Measurements from ENCODE around the gene GPRC5D. TPM values are rescaled to one million over a fixed set of nuclear protein-coding genes. Genes with fewer than 3 reads are reported as not detected.

The GPRC5D gene
- total and polyA plus RNA-seq, 2 experiments from 2014 or later, result 0.35 TPM; not detected in 1

DNA sequence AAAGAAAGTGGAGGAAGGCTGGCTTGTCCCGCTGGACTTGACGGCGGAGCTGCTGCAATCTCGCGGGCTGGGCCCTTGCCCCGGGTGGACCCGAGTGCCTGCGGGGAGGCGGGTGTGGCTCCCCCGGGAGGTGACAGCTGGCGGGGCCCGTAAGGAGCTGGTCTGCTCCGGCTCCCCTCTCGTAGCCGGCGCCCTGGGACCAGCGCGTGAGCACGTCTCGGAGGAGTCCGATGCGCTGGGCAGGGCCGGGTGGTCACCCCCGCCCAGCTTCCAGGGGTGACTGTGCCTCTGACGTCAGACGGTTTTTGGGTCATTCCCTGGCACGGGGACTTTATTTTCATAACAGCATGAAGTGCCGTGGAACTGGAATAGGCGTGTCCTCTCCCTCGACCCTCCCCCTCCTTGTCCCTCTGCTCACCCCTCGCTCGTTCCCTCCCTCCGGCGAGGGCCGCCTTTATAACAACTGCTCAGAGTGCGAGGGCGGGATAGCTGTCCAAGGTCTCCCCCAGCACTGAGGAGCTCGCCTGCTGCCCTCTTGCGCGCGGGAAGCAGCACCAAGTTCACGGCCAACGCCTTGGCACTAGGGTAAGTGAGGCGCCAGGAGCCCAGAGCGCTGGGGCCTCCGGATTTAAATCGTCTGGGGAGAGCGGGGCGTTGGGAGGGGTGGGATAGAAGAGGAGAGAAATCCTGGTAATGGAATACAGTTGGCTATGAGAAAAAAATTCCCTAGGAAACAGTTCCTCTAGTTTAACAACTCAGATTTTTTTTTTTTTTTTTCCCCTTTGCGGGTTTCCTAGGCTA, 60.7 kb downstream of the GPRC5D start, which contains the start of gene GPRC5A:
GPRC5A (plus strand) TSS at position 483 of the 801 bp plus-strand sequence. CDS start 16,688 bp downstream, outside the sequence.
- Histone ChIP-seq H3K27ac (no peak within 1 kb of the TSS), H3K36me3 (no peaks in the 10 kb centered on the region), H3K4me3 (peak within 1 kb of the TSS; percentile 34), H3K4me1 (ENCODE audit: low read depth) (no peaks in the 10 kb centered on the region), H3K27me3 (peaks cover 27% of the 10 kb centered on the region), H3K9me3 (ENCODE audit: low read depth) (no peaks in the 10 kb centered on the region)
- DNase-seq (ENCODE audit: low read depth in 1 of 2, low spot score in 1 of 2), result peak; percentile 81 to 95
- TF ChIP-seq, protein P1, sequence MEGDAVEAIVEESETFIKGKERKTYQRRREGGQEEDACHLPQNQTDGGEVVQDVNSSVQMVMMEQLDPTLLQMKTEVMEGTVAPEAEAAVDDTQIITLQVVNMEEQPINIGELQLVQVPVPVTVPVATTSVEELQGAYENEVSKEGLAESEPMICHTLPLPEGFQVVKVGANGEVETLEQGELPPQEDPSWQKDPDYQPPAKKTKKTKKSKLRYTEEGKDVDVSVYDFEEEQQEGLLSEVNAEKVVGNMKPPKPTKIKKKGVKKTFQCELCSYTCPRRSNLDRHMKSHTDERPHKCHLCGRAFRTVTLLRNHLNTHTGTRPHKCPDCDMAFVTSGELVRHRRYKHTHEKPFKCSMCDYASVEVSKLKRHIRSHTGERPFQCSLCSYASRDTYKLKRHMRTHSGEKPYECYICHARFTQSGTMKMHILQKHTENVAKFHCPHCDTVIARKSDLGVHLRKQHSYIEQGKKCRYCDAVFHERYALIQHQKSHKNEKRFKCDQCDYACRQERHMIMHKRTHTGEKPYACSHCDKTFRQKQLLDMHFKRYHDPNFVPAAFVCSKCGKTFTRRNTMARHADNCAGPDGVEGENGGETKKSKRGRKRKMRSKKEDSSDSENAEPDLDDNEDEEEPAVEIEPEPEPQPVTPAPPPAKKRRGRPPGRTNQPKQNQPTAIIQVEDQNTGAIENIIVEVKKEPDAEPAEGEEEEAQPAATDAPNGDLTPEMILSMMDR (IDR thresholded peaks at IDR 0.05; ENCODE audit: low read depth, low read length), result peak; percentile 28

Other genes starting within 250 kb of the GPRC5D start
- gene CDKN1B, start 234.8 kb downstream of the GPRC5D start, total RNA-seq, result 63.9 and 90.4 TPM in 2 replicates
- gene CDKN1B, start 234.8 kb downstream of the GPRC5D start, polyA plus RNA-seq, result 5.8 and 15.2 TPM in 2 replicates
- 2.6 and 14.2 TPM in 2 replicates for gene APOLD1, start 166.5 kb downstream of the GPRC5D start, total RNA-seq
- 4.0 and 11.5 TPM in 2 replicates for gene APOLD1, start 166.5 kb downstream of the GPRC5D start, polyA plus RNA-seq
- 42.0 and 48.3 TPM in 2 replicates for gene DDX47, start 138.8 kb downstream of the GPRC5D start, total RNA-seq
- 67.6 and 73.5 TPM in 2 replicates for gene DDX47, start 138.8 kb downstream of the GPRC5D start, polyA plus RNA-seq
- 0.53 and 1.5 TPM in 2 replicates for gene GPRC5A, start 60.6 kb downstream of the GPRC5D start, total RNA-seq
- gene GPRC5A, start 60.6 kb downstream of the GPRC5D start, polyA plus RNA-seq, result 0.23 and 0.24 TPM in 2 replicates
- gene HEBP1, start 48.1 kb upstream of the GPRC5D start, total RNA-seq, result 15.3 and 31.2 TPM in 2 replicates
- gene HEBP1, start 48.1 kb upstream of the GPRC5D start, polyA plus RNA-seq, result 44.1 and 70.0 TPM in 2 replicates
- gene FAM234B, start 92.2 kb upstream of the GPRC5D start, total RNA-seq, result 6.4 and 6.9 TPM in 2 replicates
- 4.5 and 5.0 TPM in 2 replicates for gene FAM234B, start 92.2 kb upstream of the GPRC5D start, polyA plus RNA-seq
- gene GSG1, start 151.5 kb upstream of the GPRC5D start, total RNA-seq, result not detected in 2 replicates
- 0.12 TPM in 1 of 2 replicates, not detected in the other for gene GSG1, start 151.5 kb upstream of the GPRC5D start, polyA plus RNA-seq
- gene EMP1, start 244.6 kb upstream of the GPRC5D start, total RNA-seq, result 0.30 and 1.7 TPM in 2 replicates
- 0.11 and 1.7 TPM in 2 replicates for gene EMP1, start 244.6 kb upstream of the GPRC5D start, polyA plus RNA-seq